AG10803 (cell line): ENCODE data around the gene GJA1.
"Not testable (repeated sequence)": the region's sequence is repeated elsewhere in the genome, so short reads cannot be mapped to it uniquely, and the experiment has no call there.

Experiments used
- DNase-seq: peaks from one replicate; pipeline ENCODE4 v3.0.0; 2010; ENCODE audit warnings: low read depth
- H3K4me3 ChIP-seq: 2 replicates; pipeline ENCODE4 v1.5.1; 2011; ENCODE audit warnings: mild to moderate bottlenecking, low read length, control low read depth
- TF ChIP-seq, protein P1 (sequence below): conservative IDR thresholded peaks from 2 replicates; pipeline ENCODE4 v1.5.1; 2011; ENCODE audit warnings: mild to moderate bottlenecking, low read length, control low read depth, inconsistent platforms

The GJA1 gene

DNA sequence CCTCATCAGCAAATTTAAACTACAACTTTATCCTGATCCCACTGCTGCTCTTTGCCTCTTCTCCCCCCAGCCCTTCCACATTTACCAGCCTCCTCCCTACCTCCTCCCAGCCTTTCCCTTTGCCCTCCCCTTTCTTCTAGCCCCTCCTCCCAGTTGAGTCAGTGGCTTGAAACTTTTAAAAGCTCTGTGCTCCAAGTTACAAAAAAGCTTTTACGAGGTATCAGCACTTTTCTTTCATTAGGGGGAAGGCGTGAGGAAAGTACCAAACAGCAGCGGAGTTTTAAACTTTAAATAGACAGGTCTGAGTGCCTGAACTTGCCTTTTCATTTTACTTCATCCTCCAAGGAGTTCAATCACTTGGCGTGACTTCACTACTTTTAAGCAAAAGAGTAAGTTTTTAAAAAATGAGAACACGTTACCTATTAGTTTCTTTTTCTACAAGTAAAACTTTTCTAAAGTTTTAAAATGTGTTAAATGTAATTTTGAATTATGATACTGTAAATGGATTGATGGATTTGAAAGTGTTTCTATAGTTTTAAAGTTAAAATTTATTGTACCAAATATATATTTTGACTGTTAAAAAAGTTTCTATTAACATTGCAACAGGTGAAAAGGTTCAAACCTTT, at the start of gene GJA1:
TSS of gene GJA1 (plus strand) at position 203 of the 626 bp plus-strand sequence. CDS start 11,202 bp downstream, outside the sequence.
- H3K4me3 ChIP-seq: peak within 1 kb of the TSS; percentile 86
- peak; percentile 81 for DNase-seq
- TF ChIP-seq, protein P1, sequence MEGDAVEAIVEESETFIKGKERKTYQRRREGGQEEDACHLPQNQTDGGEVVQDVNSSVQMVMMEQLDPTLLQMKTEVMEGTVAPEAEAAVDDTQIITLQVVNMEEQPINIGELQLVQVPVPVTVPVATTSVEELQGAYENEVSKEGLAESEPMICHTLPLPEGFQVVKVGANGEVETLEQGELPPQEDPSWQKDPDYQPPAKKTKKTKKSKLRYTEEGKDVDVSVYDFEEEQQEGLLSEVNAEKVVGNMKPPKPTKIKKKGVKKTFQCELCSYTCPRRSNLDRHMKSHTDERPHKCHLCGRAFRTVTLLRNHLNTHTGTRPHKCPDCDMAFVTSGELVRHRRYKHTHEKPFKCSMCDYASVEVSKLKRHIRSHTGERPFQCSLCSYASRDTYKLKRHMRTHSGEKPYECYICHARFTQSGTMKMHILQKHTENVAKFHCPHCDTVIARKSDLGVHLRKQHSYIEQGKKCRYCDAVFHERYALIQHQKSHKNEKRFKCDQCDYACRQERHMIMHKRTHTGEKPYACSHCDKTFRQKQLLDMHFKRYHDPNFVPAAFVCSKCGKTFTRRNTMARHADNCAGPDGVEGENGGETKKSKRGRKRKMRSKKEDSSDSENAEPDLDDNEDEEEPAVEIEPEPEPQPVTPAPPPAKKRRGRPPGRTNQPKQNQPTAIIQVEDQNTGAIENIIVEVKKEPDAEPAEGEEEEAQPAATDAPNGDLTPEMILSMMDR: no peak

DNA sequence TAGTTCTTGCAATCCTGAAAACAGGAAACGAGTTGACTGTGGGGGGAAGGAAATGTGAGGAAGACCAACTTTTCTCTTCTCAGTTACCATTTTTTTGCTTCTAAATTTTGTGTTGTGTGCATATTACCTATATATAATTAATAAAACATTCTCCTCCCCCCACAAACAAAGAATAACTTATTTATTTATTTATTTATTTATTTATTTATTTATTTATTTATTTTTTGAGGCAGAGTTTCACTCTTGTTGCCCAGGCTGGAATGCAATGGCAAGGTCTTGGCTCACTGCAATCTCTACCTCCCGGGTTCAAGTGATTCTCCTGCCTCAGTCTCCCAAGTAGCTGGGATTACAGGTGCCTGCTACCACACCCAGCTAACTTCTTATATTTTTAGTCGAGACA, 48.9 kb upstream of the GJA1 start:
- not testable (repeated sequence) for H3K4me3 ChIP-seq, DNase-seq

DNA sequence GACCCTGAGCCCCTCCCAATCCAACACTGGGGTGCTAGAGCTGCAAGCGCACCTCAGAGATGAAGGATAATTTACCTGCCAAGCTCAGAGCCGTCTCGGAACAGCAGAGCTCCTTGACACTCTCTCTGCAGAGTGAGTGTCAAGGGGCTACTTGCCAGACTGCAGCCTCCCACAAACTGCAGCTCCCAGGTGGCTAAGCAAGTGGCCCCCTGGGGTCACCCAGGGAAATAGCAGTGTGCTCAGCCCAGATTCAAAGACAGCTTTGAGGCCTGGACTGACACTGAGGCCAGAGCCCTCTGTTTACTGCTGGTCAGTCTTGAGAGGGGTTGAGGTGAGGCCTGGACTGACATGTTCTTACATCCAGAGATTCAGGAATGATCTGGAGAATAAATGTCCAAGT, 46.0 kb upstream of the GJA1 start:
- no peak for DNase-seq
- H3K4me3 ChIP-seq: no peak overlapping the region
- TF ChIP-seq, protein P1: no peak

DNA sequence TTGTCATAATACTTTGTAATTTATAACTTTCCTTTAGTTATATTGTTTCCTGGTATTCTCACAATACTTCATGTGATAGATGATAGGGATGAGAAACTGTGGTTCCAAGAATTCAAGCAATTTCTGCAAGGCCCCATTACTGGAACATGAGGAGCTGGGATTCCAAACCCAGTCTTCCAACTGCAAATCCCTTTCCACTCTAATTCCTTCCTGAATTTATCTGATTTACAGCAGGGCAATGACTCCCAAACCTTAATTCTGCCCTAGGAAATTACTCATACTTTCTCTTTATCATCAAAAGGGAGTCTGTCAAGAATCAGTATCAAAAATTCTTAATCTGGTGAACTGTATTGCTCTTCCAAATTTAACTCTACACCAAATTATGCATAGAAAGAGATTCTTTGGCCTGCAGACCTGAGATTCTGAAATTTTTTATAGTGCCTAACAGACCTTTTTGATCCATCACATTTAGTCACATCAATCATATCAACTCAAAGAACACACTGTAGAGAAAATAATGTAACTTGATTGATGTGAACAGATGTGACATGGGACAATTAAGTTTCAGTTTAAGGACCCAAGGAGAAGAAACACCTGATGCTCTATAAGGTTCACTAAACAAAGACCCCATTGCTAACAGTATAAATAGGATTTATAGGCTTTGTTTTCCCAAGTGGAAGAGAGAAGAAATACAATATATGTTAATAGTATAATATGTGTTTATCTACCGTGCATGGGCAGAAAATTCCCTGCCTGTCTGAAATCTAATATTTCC, 41.5 kb upstream of the GJA1 start:
- TF ChIP-seq, protein P1: no peak
- no peak for DNase-seq
- H3K4me3 ChIP-seq: no peak overlapping the region

- no peak overlapping the region for H3K4me3 ChIP-seq
- DNase-seq: no peak
- TF ChIP-seq, protein P1: no peak
Observed at GRCh38 chr6:121395736-121396135, 39.7 kb upstream of the GJA1 start.

GRCh38 chr6:121397188-121397587, 38.3 kb upstream of the GJA1 start:
- DNase-seq: not testable (repeated sequence)

DNA sequence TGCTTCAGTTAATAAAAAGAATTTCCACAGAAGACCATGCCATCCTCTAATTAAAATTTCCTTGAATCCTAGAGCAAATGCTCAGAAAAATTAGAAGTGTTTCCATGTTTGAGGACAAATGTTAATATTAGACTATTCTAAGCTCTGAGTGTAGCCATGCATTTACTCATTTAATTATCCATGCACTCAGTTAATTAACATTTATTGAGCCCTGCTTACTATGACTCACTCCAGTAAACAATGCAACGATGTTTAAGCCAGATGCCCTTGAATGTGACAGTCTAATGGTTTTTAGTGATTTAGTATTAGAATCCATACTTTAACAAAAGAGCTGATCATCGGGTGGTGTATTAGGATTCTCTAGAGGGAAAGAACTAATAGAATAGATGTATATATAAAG, 37.3 kb upstream of the GJA1 start:
- H3K4me3 ChIP-seq: no peak overlapping the region
- TF ChIP-seq, protein P1: no peak
- DNase-seq: no peak

More at GRCh38 chr6:121397188-121397587, 38.3 kb upstream of the GJA1 start:
- H3K4me3 ChIP-seq: not testable (repeated sequence)

- DNase-seq: no peak
- H3K4me3 ChIP-seq: no peak overlapping the region
- TF ChIP-seq, protein P1: no peak
Observed at GRCh38 chr6:121399966-121400365, 35.5 kb upstream of the GJA1 start.
